Ishikawa (cell line): ENCODE measurements around the gene SPATA45.

Experiments used
- EGR1 ChIP-seq: IDR thresholded peaks from 2 replicates; pipeline ENCODE4 v1.6.1; 2012
- MAX ChIP-seq: IDR thresholded peaks from 2 replicates; pipeline ENCODE4 v1.6.1; 2012
- NFIC ChIP-seq: IDR thresholded peaks from 2 replicates; pipeline ENCODE4 v1.6.1; 2012
- REST ChIP-seq: IDR thresholded peaks from 2 replicates; pipeline ENCODE4 v1.6.1; 2012; ENCODE audit warnings: low read depth, mild to moderate bottlenecking
- TAF1 ChIP-seq: IDR thresholded peaks from 2 replicates; pipeline ENCODE4 v1.6.1; 2012; ENCODE audit warnings: low read depth, mild to moderate bottlenecking
- TCF12 ChIP-seq: IDR thresholded peaks from 2 replicates; pipeline ENCODE4 v1.6.1; 2012; ENCODE audit warnings: low read depth
- YY1 ChIP-seq: IDR thresholded peaks from 2 replicates; pipeline ENCODE4 v1.6.1; 2012; ENCODE audit warnings: low read depth

GRCh38 chr1:212805767-212806166 lies 41.7 kb downstream of the SPATA45 start:
- TF ChIP-seq EGR1, result no peak
- no peak for TF ChIP-seq NFIC
- no peak for TF ChIP-seq YY1
- TF ChIP-seq REST, result no peak
- TF ChIP-seq MAX, result no peak
- TF ChIP-seq TCF12, result no peak
- no peak for TF ChIP-seq TAF1
